NAMALWA (cell line): ENCODE data around the gene MAT1A.
"Not testable (repeated sequence)": the region's sequence is repeated elsewhere in the genome, so short reads cannot be mapped to it uniquely, and the experiment has no call there.

Experiments
- DNase-seq: peaks from one replicate; pipeline ENCODE4 v3.0.0-alpha.2; 2015; ENCODE audit warnings: low spot score

The MAT1A gene

GRCh38 chr10:80264081-80265056 lies 25.1 kb downstream of the MAT1A start:
- no peak for DNase-seq

- no peak for DNase-seq
Measured at GRCh38 chr10:80261316-80262030, 28.0 kb downstream of the MAT1A start.

- peak; percentile 49 for DNase-seq
Measured at GRCh38 chr10:80260295-80261243, 28.9 kb downstream of the MAT1A start.

DNA sequence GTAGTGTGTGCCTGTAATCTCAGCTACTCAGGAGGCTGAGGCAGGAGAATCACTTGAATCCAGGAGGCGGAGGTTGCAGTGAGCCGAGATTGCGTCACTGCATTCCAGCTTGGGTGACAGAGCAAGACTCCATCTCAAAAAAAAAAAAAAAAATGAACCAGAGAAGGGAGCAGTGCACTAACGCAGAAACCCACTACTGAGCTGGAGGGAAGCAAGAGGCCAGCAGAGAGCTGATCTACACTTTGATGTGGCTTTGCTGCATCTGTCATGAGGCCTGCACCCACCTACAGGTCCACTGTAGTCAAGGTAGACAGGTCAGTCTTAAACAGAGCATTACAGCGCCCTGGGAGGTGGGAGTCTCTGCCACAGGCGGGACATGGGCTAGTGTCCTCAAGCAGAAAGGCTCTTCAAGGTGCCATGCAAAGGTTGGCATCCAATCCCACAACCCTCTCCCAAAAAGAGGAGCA lies 30.0 kb downstream of the MAT1A start:
- DNase-seq, result no peak

DNA sequence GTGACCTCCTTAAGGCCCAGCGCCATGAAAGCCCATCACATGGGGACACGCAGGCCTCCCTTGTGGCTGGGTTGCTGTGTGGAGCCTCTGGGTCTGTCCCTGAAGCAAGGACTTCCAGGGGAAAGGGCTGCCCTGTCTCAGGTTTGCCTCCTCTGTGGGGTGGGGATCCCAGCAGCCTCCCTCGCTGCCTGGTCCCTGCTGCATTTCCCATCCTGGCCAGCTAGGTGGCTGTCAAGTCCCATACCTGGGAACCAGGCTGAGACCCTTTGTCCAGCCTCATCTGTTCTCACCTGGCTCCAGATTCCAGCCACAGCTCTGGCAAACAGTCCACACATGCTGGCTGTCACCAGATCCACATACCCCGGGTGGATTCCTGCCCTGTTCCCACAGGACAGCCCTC lies 32.7 kb downstream of the MAT1A start:
- DNase-seq, result peak; percentile 2

- DNase-seq, result not testable (repeated sequence)
Measured at GRCh38 chr10:80254726-80255125, 34.7 kb downstream of the MAT1A start.

DNA sequence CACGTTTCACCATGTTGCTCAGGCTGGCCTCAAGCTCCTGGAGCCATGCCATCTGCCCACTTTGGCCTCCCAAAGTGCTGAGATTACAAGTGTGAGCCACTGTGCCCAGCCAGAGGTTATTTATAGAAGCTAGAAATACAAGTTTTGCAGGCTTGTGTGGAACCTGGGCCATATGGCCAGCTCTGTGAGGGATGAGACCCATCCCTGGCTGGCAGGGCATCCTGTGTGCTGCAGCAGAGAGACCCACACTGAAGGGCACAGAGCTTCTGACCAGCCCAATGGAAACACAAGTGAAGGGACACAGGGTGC lies 35.5 kb downstream of the MAT1A start:
- DNase-seq, result not testable (repeated sequence)

DNA sequence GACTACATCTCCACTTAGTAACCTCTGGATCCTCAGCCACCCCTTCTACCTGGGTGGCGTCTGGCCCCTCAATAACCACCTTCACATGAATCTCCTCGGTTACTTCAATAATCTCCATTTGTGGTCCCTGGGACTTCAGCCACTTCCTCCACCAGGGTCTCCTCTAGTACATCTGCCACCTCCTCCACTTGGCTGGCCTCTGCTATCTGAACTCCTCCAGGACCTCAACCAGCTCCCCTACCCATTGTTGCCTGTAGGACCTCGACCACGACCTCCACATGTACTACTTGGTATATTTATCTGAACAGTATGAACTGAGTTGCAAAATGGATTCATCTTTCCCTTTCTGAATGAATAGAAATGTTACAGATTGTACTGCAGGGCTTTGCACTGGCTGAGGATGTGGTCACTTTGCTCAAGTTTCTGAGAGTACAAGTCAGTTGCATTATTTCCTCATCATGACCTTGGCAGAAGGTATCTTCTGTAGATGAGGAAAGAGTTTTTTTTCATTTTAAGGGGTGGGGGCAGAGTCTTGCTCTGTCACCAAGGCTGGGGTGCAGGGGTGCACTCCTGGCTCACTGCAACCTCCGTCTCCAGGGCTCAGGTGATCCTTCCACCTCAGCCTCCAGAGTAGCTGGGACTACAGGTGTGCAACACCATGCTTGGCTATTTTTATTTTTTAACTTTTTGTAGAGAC lies 36.0 kb downstream of the MAT1A start:
- DNase-seq, result no peak

GRCh38 chr10:80252296-80252887 lies 37.1 kb downstream of the MAT1A start:
- DNase-seq, result no peak

GRCh38 chr10:80251703-80252280 lies 37.7 kb downstream of the MAT1A start:
- DNase-seq, result not testable (repeated sequence)

- DNase-seq, result not testable (repeated sequence)
Measured at GRCh38 chr10:80250399-80250798, 39.1 kb downstream of the MAT1A start.

- not testable (repeated sequence) for DNase-seq
Measured at GRCh38 chr10:80249906-80250305, 39.6 kb downstream of the MAT1A start.

DNA sequence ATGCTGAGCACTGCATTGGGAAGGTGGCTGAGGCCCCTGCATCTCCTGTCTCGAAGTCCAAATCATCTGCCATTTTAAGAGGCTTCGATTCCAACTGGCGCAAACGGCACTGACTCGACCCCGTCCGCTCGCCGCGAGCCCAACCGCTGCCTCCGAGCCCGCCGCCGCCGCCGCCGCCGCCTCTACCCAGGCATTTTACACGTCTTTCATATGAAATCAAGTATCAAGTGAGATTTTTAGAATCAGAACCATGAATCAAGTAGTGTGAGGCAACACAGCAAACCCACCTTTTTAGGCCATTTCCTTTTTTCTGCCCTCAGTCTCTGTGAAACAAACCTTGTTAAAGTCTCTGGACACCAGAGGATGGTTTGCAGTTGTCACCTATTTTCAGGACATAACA lies 41.8 kb downstream of the MAT1A start:
- DNase-seq, result not testable (repeated sequence)

DNA sequence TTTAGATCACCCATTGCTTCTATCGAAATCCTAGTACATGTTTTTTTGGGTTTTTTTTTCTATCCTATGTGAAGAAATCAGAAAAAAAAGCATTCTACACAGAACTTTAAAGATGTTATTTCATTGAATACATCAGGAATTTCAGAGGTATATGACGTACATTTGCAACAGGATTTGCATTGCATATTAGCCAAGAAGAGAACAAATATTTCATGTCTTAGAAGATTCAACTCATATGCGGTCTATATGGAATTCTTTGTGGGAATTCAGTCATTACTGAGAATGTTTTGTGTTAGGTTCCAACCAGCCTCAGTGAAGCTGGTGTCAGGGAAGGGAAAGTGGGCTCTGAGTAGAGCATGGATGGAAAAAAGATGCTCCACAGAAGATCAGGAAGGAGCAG lies 45.1 kb downstream of the MAT1A start:
- DNase-seq, result not testable (repeated sequence)

DNA sequence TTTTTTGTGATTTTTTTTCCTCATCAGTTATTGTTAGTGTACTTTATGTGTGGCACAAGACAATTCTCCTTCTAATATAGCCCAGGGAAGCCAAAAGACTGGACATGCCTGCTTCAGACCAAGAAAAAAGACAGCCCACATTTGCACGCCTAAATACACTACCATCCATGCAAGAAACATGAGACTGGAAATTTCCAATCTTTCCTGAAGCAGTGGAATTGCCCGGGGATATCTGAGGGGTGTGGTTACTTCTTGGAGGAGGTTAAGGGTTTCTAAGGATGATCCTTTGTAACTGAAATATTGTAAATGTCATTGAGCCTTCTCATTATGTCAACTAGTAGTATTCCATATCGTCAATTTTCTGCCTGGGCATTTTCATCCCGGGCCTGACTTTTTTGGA lies 47.1 kb downstream of the MAT1A start:
- DNase-seq, result not testable (repeated sequence)

DNA sequence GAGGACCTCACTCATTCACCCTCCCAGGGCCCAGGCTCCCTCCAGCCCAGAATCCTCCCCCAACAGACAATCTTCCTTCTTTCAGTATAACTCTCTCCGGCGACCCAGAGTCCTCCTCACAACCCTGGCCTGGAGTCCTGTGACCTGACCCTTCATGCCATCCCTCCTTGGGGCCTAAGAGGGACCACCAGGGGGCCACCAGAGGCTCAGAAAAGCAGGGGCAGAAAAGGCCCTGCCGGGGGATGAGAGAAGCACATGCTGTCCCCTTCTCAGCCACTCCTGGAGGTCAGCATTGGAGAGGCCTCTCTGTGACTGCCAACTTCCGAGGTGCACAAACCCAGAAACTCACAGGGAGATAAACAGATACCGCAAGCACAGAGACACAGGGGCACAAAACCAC lies 53.0 kb downstream of the MAT1A start:
- not testable (repeated sequence) for DNase-seq

DNA sequence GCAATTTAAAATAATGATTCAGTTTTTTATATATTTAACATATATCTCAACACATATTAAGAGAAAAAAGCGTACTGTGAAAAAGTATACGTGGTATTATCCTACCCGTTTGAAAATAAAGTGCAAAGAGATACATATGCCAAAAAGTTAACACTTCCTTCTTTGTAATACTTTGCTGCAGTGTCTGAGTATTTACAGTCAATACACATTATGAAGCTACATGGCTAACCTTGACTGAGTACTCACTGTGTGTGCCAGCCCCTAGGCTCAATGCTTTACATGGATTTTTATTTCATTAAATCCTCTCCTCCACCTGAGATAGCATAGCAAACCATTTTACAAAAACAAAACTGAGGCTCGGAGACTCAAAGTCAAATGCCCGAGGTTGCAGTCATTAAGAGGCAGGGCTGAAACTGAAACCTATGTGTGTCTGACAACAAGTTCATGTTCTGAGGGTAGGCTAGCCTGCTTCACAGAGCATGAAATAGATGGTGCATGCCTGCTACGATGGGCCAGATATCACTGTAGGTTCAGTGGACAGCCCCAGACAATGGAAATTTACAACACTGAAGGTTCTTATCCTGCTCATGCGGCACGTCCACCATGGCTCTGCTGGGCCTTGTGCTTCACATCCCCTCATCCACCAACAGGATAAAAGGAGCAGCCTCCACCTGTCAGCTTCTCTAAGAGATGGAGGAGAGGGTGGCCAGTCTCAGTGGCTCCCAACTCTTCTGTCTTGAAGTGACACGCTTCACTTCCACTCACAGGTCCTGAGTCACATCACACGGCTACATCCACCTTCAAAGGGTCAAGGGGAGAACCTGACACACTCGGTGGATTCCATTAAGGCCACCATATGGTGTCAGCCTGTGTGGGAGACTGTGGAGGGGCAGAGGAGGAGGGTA lies 54.9 kb downstream of the MAT1A start:
- DNase-seq, result peak; percentile 3

DNA sequence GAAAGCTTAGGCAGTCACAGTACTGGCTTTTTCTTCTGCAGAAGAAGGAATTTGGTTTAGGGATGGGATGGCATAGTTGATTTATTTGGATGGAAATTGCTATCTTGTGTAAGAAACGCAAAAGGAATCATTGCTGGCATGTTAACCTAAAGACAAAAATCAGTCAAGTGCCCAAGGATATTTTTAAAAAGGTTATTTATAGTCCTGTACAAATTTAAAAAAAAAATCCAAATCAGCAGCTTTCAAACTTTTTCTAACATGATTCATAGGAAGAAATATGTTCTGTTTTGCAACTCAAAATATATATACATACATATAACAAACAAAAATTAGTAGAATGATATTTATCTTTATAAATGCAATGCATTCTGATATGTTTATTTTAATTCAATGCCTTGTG lies 55.6 kb downstream of the MAT1A start:
- DNase-seq, result not testable (repeated sequence)

GRCh38 chr10:80226723-80227122 lies 62.7 kb downstream of the MAT1A start:
- DNase-seq, result not testable (repeated sequence)
